Epithelial cell of proximal tubule (primary cell): ENCODE data around the gene MTX1. TPM values are rescaled to one million over a fixed set of nuclear protein-coding genes. Genes with fewer than 3 reads are reported as not detected.
"Not testable (repeated sequence)": the region's sequence is repeated elsewhere in the genome, so short reads cannot be mapped to it uniquely, and the experiment has no call there.

Experiments
- DNase-seq: peaks from one replicate; pipeline ENCODE4 v3.0.0-alpha.2; 2011; ENCODE audit warnings: low read depth
- H3K4me3 ChIP-seq: 2 replicates; pipeline ENCODE4 v1.5.1; 2011; ENCODE audit warnings: low read depth, mild to moderate bottlenecking, low read length
- CTCF ChIP-seq: conservative IDR thresholded peaks from 2 replicates; pipeline ENCODE4 v1.5.1; 2012; ENCODE audit warnings: low read depth, mild to moderate bottlenecking, low read length
- total RNA-seq: library from RNA; depleted of rRNA; stranded (reverse); fragments of >200 nt; gene quantifications from 2 replicates; pipeline ENCODE4 v1.2.3, GENCODE V29; 2015

The MTX1 gene
- total RNA-seq, 1 donor from 2014 or later = 75.2 TPM

- no peak for TF ChIP-seq CTCF
- peak; percentile 84 for DNase-seq
- H3K4me3 ChIP-seq = peak overlapping the region; percentile 83
Observed at GRCh38 chr1:155227261-155228095, 19.0 kb downstream of the MTX1 start.

GRCh38 chr1:155228096-155228427 lies 19.6 kb downstream of the MTX1 start:
- peak overlapping the region; percentile 83 for H3K4me3 ChIP-seq
- no peak for DNase-seq
- TF ChIP-seq CTCF = no peak

GRCh38 chr1:155231302-155231701 lies 22.8 kb downstream of the MTX1 start:
- not testable (repeated sequence) for H3K4me3 ChIP-seq, DNase-seq

GRCh38 chr1:155232001-155232978 lies 23.8 kb downstream of the MTX1 start:
- H3K4me3 ChIP-seq, DNase-seq: not testable (repeated sequence)

GRCh38 chr1:155233502-155233901 lies 25.0 kb downstream of the MTX1 start:
- DNase-seq, H3K4me3 ChIP-seq: not testable (repeated sequence)

GRCh38 chr1:155235375-155235774 lies 26.9 kb downstream of the MTX1 start:
- H3K4me3 ChIP-seq, DNase-seq: not testable (repeated sequence)

GRCh38 chr1:155236451-155236850 lies 28.0 kb downstream of the MTX1 start:
- H3K4me3 ChIP-seq = no peak overlapping the region
- no peak for DNase-seq
- no peak for TF ChIP-seq CTCF

GRCh38 chr1:155241069-155241679 lies 32.7 kb downstream of the MTX1 start:
- no peak for DNase-seq
- H3K4me3 ChIP-seq = peak overlapping the region; percentile 63
- no peak for TF ChIP-seq CTCF

GRCh38 chr1:155241841-155242264 lies 33.4 kb downstream of the MTX1 start:
- no peak for TF ChIP-seq CTCF
- H3K4me3 ChIP-seq = no peak overlapping the region
- DNase-seq = no peak
